GM18907 (cell line): ENCODE results near the gene RGS7.
"Not testable (repeated sequence)": the region's sequence is repeated elsewhere in the genome, so short reads cannot be mapped to it uniquely, and the experiment has no call there.

Source experiments
- ATAC-seq: cut with Tn5 transposase; IDR thresholded peaks from one replicate; pipeline ENCODE4 v1.9.1; 2021; ENCODE audit warnings: mild to moderate bottlenecking, moderate library complexity; ENCODE audit not compliant: unreplicated experiment

RGS7 gene

GRCh38 chr1:241274693-241275092, 82.3 kb downstream of the RGS7 start:
- ATAC-seq, result no peak

GRCh38 chr1:241272828-241273227, 84.2 kb downstream of the RGS7 start:
- ATAC-seq, result no peak

GRCh38 chr1:241271427-241271826, 85.6 kb downstream of the RGS7 start:
- no peak for ATAC-seq

- ATAC-seq, result no peak
Observed at GRCh38 chr1:241270016-241270415, 87.0 kb downstream of the RGS7 start.

- no peak for ATAC-seq
Observed at GRCh38 chr1:241269116-241269515, 87.9 kb downstream of the RGS7 start.

- ATAC-seq, result no peak
Observed at GRCh38 chr1:241266121-241266520, 90.9 kb downstream of the RGS7 start.

GRCh38 chr1:241265428-241265827, 91.6 kb downstream of the RGS7 start:
- no peak for ATAC-seq

- ATAC-seq, result no peak
Observed at GRCh38 chr1:241263346-241263745, 93.7 kb downstream of the RGS7 start.

GRCh38 chr1:241253471-241253870, 103.5 kb downstream of the RGS7 start:
- ATAC-seq, result no peak

- no peak for ATAC-seq
Observed at GRCh38 chr1:241250465-241250864, 106.5 kb downstream of the RGS7 start.

GRCh38 chr1:241240069-241240468, 116.9 kb downstream of the RGS7 start:
- ATAC-seq, result no peak

GRCh38 chr1:241237873-241238272, 119.1 kb downstream of the RGS7 start:
- no peak for ATAC-seq

- ATAC-seq, result no peak
Observed at GRCh38 chr1:241235256-241235897, 121.6 kb downstream of the RGS7 start.

- no peak for ATAC-seq
Observed at GRCh38 chr1:241229711-241230110, 127.3 kb downstream of the RGS7 start.

- no peak for ATAC-seq
Observed at GRCh38 chr1:241229216-241229615, 127.8 kb downstream of the RGS7 start.

- ATAC-seq, result no peak
Observed at GRCh38 chr1:241228339-241228738, 128.7 kb downstream of the RGS7 start.

GRCh38 chr1:241225741-241226140, 131.3 kb downstream of the RGS7 start:
- ATAC-seq, result no peak

- ATAC-seq, result not testable (repeated sequence)
Observed at GRCh38 chr1:241224189-241224588, 132.8 kb downstream of the RGS7 start.

GRCh38 chr1:241222813-241223212, 134.2 kb downstream of the RGS7 start:
- ATAC-seq, result not testable (repeated sequence)

GRCh38 chr1:241221319-241221718, 135.7 kb downstream of the RGS7 start:
- no peak for ATAC-seq

- ATAC-seq, result not testable (repeated sequence)
Observed at GRCh38 chr1:241220913-241221312, 136.1 kb downstream of the RGS7 start.

- no peak for ATAC-seq
Observed at GRCh38 chr1:241219449-241219848, 137.6 kb downstream of the RGS7 start.

- ATAC-seq, result no peak
Observed at GRCh38 chr1:241217516-241217915, 139.5 kb downstream of the RGS7 start.
